Keratinocyte (primary cell): Measurements from ENCODE around the gene FBN2. TPM values are rescaled to one million over a fixed set of nuclear protein-coding genes. Genes with fewer than 3 reads are reported as not detected.

Source experiments
- DNase-seq: peaks from one replicate; pipeline ENCODE4 v3.0.0-alpha.2; 2011; ENCODE audit warnings: low read depth, missing footprints, low spot score
- FAIRE-seq: peaks from 2 replicates; lab custom pipeline; 2011; peaks lifted over from hg19 to GRCh38; lab: Jason Lieb, UNC
- H2AFZ ChIP-seq: 2 replicates; pipeline ENCODE4 v1.6.0; 2012; ENCODE audit warnings: low read length, control low read depth, inconsistent platforms; ENCODE audit not compliant: control insufficient read depth
- H3K27ac ChIP-seq: 2 replicates; pipeline ENCODE4 v1.5.1; 2011; ENCODE audit warnings: low read length; ENCODE audit not compliant: control insufficient read depth, insufficient read depth
- H3K27me3 ChIP-seq: 3 replicates; pipeline ENCODE4 v1.6.0; 2011; ENCODE audit warnings: low read length; ENCODE audit not compliant: control insufficient read depth, insufficient read depth; ENCODE audit errors: extremely low read depth
- H3K36me3 ChIP-seq, 2 experiments: 2 replicates in 1 of 2; 3 replicates in 1 of 2; pipeline ENCODE4 v1.5.1; 2011; ENCODE audit warnings: low read length in 2 of 2, mild to moderate bottlenecking in 1 of 2; ENCODE audit not compliant: control insufficient read depth in 2 of 2, insufficient read depth in 2 of 2; ENCODE audit errors: extremely low read depth in 1 of 2
- H3K4me1 ChIP-seq: 3 replicates; pipeline ENCODE4 v1.5.1; 2011; ENCODE audit warnings: low read length; ENCODE audit not compliant: control insufficient read depth, insufficient read depth; ENCODE audit errors: extremely low read depth
- H3K4me2 ChIP-seq: 3 replicates; pipeline ENCODE4 v1.6.0; 2011; ENCODE audit warnings: low read depth, low read length; ENCODE audit not compliant: control insufficient read depth, insufficient read depth; ENCODE audit errors: extremely low read depth
- H3K4me3 ChIP-seq, 3 experiments: fragments of 200-600 bp in 1 of 3; sonication (generic) in 1 of 3; 2 replicates in 2 of 3; 3 replicates in 1 of 3; pipeline ENCODE4 v1.5.1; 2011 to 2016; ENCODE audit warnings: low read length in 3 of 3, mild to moderate bottlenecking in 3 of 3, control low read depth in 2 of 3, inconsistent platforms in 1 of 3, low read depth in 1 of 3, mixed read lengths in 1 of 3, mixed run types in 1 of 3, moderate library complexity in 1 of 3; ENCODE audit not compliant: control insufficient read depth in 2 of 3, insufficient read depth in 2 of 3; ENCODE audit errors: extremely low read depth in 1 of 3
- H3K79me2 ChIP-seq: 2 replicates; pipeline ENCODE4 v1.6.0; 2012; ENCODE audit warnings: low read length; ENCODE audit not compliant: control insufficient read depth, insufficient read depth
- H3K9ac ChIP-seq: 3 replicates; pipeline ENCODE4 v1.6.0; 2011; ENCODE audit warnings: low read length; ENCODE audit not compliant: control insufficient read depth, insufficient read depth; ENCODE audit errors: extremely low read depth
- H3K9me1 ChIP-seq: 3 replicates; pipeline ENCODE4 v1.6.0; 2011; ENCODE audit warnings: low read length; ENCODE audit not compliant: control insufficient read depth, insufficient read depth; ENCODE audit errors: extremely low read depth
- H3K9me3 ChIP-seq: 2 replicates; pipeline ENCODE4 v1.5.1; 2012; ENCODE audit warnings: low read depth, low read length; ENCODE audit not compliant: control insufficient read depth
- H4K20me1 ChIP-seq: 3 replicates; pipeline ENCODE4 v1.6.0; 2011; ENCODE audit warnings: low read length; ENCODE audit not compliant: control insufficient read depth, insufficient read depth; ENCODE audit errors: extremely low read depth
- CTCF ChIP-seq, 3 experiments: IDR thresholded peaks in 1 of 3; conservative IDR thresholded peaks in 1 of 3; optimal IDR thresholded peaks in 1 of 3; 2 replicates in 2 of 3; 3 replicates in 1 of 3; pipeline versions ENCODE3 to v1.5.1; 2011; ENCODE audit warnings: low read length in 3 of 3, mild to moderate bottlenecking in 3 of 3, moderate library complexity in 2 of 3, control low read depth in 1 of 3, inconsistent platforms in 1 of 3; ENCODE audit not compliant: insufficient read depth in 2 of 3; ENCODE audit errors: extremely low read depth in 1 of 3
- EZH2 ChIP-seq: IDR thresholded peaks from one replicate; pipeline ENCODE4 v1.6.1; 2012; ENCODE audit warnings: inconsistent platforms, mild to moderate bottlenecking, low read length, moderate library complexity
- dilution Hi-C: fragments of 300-500 bp; cut with MboI; formaldehyde crosslinking; loops from one replicate; pipeline ENCODE4 v1.7.0; 2020; ENCODE audit warnings: low sequenced_read_pairs; ENCODE audit not compliant: extremely low pct_ligation_motif_present
- polyA plus RNA-seq, 5 experiments: library from polyadenylated mRNA; depleted of rRNA in 3 of 5; stranded (reverse) in 3 of 5; stranded (forward) in 1 of 5; unstranded in 1 of 5; fragments of >200 nt; gene quantifications; 1 replicate in 1 of 5; 2 replicates in 3 of 5; 3 replicates in 1 of 5; pipeline versions ENCODE4 v1.2.1 to v1.2.3, GENCODE V29; 2011 to 2012; ENCODE audit warnings: missing spikeins in 2 of 5, low read depth in 1 of 5, low replicate concordance in 1 of 5

Gene FBN2
- polyA plus RNA-seq, 1 donor (not counting 4 experiments of a cell fraction or from before 2014, with no cell fraction given), result 30.1 TPM

GRCh38 chr5:128549496-128549895, 11.5 kb upstream of the FBN2 start:
- no peak overlapping the region for H3K27ac ChIP-seq
- FAIRE-seq, result peak; percentile 17
- dilution Hi-C loops, result no loop called here

GRCh38 chr5:128546658-128547281, 8.7 kb upstream of the FBN2 start:
- Histone ChIP-seq H3K27ac (no peak overlapping the region), H3K4me2 (peak overlapping the region; percentile 54), H3K27me3 (no peaks in the 10 kb centered on the region), H3K4me1 (peaks cover 11% of the 10 kb centered on the region), H3K4me3 (no peak overlapping the region), H3K79me2 (no peaks in the 10 kb centered on the region), H2AFZ (peak overlapping the region; percentile 28), H3K9me3 (no peaks in the 10 kb centered on the region), H3K9ac (no peak overlapping the region), H3K9me1 (no peaks in the 10 kb centered on the region), H3K36me3 (no peaks in the 10 kb centered on the region), H4K20me1 (no peaks in the 10 kb centered on the region)
- TF ChIP-seq EZH2 (no peak), CTCF (optimal IDR thresholded peaks at IDR 0.05 in 1 of 3, IDR thresholded peaks at IDR 0.05 in 1 of 3, conservative IDR thresholded peaks at IDR 0.05 in 1 of 3; ENCODE audit: extremely low read depth in 1 of 3, insufficient read depth in 2 of 3, low read length in 3 of 3) (no peak)
- FAIRE-seq (peak; percentile 69), DNase-seq (no peak)
- dilution Hi-C loops, result no loop called here

More at GRCh38 chr5:128549496-128549895, 11.5 kb upstream of the FBN2 start:
- Histone ChIP-seq H3K9me3 (no peaks in the 10 kb centered on the region), H3K4me2 (no peak overlapping the region), H3K4me1 (peaks cover 11% of the 10 kb centered on the region), H3K27me3 (no peaks in the 10 kb centered on the region), H3K9me1 (no peaks in the 10 kb centered on the region), H2AFZ (no peak overlapping the region), H3K36me3 (no peaks in the 10 kb centered on the region), H3K9ac (no peak overlapping the region), H3K79me2 (no peaks in the 10 kb centered on the region), H3K4me3 (no peak overlapping the region), H4K20me1 (no peaks in the 10 kb centered on the region)
- TF ChIP-seq EZH2, result no peak
- TF ChIP-seq CTCF (optimal IDR thresholded peaks at IDR 0.05 in 1 of 3, IDR thresholded peaks at IDR 0.05 in 1 of 3, conservative IDR thresholded peaks at IDR 0.05 in 1 of 3; ENCODE audit: extremely low read depth in 1 of 3, insufficient read depth in 2 of 3, low read length in 3 of 3), result no peak
- DNase-seq, result no peak
